T-helper 22 cell (primary cell): ENCODE measurements around the gene SORD.

Source experiments
- DNase-seq: peaks from one replicate; pipeline ENCODE4 v3.0.0-alpha.2; 2020; ENCODE audit warnings: low read depth

The SORD gene

DNA sequence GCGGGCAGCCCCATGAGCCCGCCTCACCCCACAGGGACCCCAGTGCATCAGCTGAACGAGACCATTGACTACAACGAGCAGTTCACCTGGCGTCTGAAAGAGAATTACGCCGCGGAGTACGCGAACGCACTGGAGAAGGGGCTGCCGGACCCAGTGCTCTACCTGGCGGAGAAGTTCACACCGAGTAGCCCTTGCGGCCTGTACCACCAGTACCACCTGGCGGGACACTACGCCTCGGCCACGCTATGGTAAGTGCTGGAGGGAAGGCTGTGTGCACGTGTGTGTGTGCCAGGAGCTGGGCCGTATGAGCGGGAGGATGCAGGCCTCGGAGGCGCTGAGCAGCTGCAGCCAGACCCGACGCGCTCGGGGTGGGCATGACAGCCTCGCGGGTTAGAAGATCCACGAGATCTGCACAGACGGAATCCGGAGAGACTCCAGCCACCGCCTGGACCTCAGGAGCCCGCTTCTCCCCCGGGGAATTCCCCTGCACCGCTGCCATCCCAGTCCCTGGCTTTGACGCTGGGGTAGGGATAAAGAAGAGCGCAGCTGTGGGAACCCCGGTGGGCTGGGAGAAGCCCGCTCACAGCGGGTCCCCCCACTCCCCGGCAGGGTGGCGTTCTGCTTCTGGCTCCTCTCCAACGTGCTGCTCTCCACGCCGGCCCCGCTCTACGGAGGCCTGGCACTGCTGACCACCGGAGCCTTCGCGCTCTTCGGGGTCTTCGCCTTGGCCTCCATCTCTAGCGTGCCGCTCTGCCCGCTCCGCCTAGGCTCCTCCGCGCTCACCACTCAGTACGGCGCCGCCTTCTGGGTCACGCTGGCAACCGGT lies 93.7 kb downstream of the SORD start:
- no peak for DNase-seq

DNA sequence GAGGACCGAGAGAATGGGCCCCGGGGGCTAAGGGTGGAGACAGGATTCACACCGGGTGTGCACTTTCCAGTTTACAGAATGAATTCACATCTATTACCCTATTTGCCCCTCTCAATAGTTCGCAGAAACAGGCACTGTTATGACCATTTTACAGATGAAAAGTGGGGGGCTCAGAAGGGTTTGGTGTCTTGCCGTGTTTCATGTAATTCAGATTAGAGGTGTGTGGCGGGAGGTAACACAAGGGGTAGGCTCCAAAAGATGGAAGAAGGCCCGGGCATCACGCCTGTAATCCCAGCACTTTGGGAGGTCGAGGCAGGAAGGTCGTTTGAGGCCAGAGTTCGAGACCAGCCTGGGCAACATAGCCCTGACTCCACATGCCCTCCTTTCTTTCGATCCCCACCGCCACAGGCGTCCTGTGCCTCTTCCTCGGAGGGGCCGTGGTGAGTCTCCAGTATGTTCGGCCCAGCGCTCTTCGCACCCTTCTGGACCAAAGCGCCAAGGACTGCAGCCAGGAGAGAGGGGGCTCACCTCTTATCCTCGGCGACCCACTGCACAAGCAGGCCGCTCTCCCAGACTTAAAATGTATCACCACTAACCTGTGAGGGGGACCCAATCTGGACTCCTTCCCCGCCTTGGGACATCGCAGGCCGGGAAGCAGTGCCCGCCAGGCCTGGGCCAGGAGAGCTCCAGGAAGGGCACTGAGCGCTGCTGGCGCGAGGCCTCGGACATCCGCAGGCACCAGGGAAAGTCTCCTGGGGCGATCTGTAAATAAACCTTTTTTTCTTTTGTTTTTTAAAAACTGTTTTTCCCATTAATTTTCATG lies 94.5 kb downstream of the SORD start:
- no peak for DNase-seq

DNA sequence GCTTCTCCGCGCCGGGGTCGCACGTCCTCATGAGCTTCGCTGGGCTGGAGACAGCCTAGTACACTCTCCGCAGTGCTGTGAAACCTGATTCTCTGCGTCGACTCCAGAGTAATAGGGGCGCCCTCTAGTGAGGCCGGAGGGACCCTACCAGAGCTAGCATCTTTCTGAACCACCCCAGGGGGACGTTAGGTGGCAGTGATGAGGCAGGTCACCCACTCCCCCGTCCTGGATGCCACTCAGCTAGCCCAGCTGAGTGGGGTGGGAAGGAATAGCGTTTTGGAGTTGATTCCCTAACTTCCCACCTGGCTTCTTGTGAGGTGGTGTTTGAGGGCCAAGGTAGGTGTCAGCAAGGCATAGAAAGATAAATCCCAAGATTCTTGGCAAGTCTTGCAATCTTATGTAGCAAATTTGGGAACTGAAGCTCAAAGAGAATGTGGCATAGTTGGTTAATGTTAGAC lies 95.2 kb downstream of the SORD start:
- peak; percentile 53 for DNase-seq

DNA sequence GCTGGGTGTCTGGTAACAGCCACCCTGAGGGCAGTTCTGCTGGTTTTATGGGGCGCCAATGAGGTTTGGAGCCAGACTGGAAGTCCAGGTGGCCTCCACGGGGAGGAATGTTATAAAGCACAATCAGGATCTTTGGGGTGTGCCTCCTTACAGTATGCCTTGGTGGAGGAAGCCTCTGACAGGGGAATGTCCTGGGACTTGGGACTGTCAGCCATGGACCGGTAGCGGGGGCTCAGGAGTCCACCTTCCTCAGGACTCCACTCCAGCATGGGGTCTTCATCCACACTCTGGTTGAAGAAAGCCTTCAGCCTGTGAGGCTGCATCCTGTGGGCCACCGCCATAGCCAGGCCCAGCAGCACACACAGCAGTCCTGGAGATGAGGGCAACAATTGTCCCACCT lies 96.0 kb downstream of the SORD start:
- no peak for DNase-seq

DNA sequence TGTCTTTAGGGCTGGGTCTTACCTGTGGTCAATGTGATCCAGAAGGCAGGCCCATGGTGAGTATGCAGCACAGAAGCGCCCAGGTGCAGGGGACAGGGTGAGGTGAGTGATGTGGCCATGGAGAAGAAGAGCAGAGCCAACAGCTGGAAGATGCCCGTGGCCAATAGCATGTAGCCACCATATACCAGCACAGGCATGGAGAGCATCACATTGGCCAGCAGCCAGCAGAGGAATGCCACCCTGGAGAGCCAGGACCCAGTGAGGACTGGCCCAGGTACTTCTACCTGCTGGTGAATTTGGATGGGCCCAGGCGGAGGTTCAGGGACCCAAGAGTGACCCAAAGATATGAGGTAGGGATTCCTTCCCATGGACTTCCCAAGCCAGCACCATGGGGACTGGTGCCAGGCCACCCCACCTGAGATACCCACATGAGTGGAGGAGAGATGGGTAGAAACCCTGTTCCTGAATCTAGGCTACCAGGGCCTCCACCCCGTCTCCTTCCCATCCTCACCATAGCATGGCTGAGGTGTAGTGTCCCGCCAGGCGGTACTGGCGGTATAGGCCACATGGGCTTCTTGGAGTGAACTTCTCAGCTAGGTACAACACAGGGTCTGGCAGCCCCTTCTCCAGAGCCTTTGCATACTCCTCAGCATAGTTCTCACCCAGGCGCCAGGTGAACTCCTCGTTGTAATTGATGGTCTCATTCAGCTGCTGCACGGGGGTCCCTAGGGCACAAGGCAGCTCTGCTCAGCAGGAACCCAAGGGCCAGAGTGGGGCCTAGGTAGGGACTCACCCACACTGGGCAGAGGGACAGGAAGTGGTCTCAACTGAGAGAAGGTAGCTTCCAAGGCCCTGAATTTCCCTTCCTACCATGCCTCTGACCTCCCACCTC lies 97.3 kb downstream of the SORD start:
- DNase-seq: no peak

DNA sequence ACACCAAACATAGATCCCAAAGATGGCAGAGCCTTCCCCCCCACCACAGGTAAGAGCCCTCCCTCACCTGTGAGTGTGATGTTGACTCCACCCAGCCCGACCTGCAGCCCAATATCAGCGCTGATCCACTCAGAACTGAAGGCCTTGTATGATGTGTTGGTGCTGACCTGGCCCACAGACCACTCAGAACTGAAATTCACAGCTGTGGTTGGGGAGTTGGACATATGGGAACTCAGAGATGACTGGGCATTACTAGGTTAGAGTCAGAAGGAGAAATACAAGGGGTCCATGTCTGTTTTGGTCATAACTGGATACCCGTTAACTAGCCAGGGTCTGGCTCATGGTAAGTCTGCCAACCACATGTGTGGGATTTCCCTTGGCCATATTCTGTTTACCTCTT lies 98.0 kb downstream of the SORD start:
- no peak for DNase-seq

DNA sequence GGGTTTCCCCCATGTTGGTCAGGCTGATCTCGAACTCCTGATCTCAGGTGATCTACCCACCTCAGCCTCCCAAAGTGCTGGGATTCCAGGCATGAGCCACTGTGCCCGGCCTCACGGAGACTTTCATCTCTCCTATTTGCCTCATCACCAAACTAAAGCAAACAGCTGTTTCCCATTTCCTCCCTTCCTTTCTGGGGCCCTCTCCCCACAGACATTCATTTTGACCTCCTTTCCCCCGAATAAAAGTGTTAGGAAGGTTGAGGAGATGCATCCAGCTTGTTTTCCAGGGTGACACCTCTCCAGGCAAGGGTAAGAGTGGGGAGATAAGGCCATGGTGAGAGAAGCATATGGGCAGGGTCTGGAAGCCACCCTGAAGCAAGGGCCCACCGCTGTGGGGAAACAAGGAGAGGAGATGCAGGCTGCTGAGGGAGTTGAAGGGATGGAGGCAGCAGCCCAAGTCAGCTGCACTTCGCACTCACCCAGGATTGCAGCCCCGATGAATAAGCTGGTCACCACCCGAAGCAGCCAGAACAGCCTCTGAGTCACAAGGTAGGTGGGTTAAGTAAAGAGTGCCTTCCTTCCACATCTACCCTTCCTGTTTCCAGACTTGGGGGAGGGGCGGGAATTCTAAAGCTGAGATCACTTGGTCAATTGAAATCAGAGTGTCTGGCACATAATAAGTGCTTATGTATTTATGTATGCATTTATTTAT lies 98.9 kb downstream of the SORD start:
- DNase-seq: no peak

DNA sequence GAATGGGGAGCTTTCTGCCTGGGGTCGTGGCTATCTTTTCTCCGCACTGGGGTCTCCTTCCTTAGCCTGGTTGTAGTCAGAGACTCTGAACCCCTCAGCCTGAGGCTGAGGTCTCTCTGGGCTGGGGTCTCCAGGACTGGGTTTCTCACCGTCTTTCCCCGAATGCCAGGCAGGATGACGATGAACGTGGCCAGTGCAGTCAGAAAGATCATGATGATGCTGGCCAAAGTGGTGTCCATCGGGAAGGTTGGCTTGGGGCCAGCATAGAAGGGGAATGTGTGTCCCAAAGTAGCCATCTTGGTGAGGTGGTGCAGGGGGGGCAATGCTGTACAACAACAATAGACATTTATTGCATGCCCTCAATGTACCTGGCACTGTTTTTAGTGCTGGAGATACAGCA lies 99.7 kb downstream of the SORD start:
- DNase-seq: no peak

DNA sequence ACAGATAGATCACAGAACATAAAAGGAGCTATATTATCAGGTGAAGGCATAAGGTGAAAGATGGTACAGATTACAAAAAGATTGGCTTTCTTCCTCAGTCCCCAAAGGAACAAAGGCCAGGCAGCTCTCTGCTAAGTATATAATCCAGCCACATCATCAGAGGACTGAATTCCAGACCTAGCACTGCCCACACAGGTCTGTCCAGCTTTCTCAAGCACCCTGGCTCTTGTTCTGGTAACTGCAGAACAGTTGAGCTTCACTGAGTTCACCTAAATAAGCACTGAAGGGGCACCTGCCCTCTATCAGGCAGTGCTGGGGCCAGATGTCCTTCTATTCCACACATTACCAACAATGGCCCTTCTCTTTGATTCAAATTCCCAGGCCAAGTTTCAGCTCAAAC lies 100.4 kb downstream of the SORD start:
- no peak for DNase-seq

DNA sequence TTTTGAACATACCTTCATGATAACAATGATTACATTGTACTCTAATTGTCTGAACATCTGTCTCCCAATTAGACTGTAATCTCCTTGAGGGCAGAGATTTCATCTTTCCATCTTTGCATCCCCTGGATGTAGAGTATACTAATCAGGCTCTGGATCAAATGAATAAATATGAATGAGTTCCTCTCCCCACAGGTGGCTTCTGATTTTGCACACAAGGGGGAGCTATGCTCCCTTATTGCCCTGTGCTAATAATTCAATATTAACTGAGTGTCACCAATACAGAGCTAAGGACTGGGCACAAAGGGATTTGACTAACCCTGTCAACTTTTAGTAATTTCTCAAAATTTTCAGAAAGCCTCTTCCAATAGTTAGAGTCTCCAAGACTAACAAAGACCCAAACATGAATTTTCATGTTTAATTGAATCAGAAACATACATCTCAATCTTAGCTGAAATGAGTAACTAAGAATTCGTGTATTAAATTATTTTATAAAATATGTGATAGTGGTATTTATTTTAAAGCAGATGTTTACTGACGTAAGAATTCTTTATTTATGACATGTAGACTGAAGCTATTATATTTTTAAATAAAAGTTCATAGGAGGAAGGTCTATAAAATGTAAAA lies 103.7 kb downstream of the SORD start:
- DNase-seq: no peak
